ENCODE results near the gene PPP2R5D.

Gene PPP2R5D

GRCh38 chr6:43059168-43060033 lies 75.0 kb downstream of the PPP2R5D start, which contains the start of the genes KLC4 and MRPL2:
Gene KLC4 (plus strand): TSS chr6:43059631. CDS start chr6:43061336, 1,705 bp downstream.
Gene MRPL2 (minus strand): TSS chr6:43059434. CDS start chr6:43059381, 53 bp downstream.
- peak; percentile 99 for DNase-seq (ENCODE audit: low spot score)

DNA sequence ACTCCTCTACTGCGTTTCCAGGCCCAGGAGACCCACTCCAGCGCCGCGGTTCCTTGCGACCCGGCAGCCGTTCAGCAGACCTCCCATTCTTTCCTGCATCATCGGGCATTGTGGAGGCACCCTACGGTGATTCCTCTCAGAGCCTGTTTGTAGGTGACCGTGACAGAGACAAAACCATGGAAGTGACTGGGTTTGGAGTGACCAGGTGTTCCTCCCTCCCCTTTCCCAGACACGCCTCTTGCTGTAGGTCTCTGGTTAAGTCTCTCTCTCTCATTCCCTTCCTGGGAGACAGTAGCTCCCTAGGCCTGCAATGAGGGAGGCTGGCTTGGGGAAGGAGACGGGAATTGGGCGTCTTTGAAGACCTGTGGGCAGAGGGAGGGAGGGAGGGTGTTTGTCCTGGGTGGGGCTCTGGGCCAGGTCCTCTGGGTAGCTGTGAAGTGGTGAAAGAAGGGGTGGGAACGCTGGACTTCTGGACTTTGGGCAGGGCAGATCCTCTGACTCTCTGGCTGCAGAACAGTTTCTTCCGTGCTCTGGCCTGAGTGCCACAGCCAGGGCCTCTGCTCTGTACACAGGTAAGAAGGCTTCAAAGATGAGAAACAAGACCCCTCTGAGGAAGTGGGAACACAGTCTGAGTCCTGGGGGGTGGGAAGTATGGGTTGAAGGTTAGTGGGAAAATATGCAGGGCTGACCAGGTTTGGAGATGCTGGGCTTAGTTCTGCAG lies 75.8 kb downstream of the PPP2R5D start:
- no peak for DNase-seq (ENCODE audit: low spot score)

- no peak for DNase-seq (ENCODE audit: low spot score)
Measured at GRCh38 chr6:43060755-43061633, 76.6 kb downstream of the PPP2R5D start.

GRCh38 chr6:43061861-43062260 lies 77.5 kb downstream of the PPP2R5D start:
- no peak for DNase-seq (ENCODE audit: low spot score)
